Upper lobe of left lung (tissue), 6 donors: ENCODE results near the gene MELTF. TPM values are rescaled to one million over a fixed set of nuclear protein-coding genes. Genes with fewer than 3 reads are reported as not detected.
A peak's percentile ranks its signal among the peaks of the same experiment; 100 is the strongest.

Source experiments
- ATAC-seq, 2 donors: fragments of 200-7000 bp; cut with Tn5 transposase; one replicate each; pipeline ENCODE4 v1.9.1; 2022; ENCODE audit warnings: mild to moderate bottlenecking in 2 of 2, moderate library complexity in 2 of 2; ENCODE audit not compliant: low FRiP score in 2 of 2
- DNase-seq, 2 donors: peaks; one replicate each; pipeline ENCODE4 v3.0.0-alpha.2; 2019 to 2020
- H3K27ac ChIP-seq, 4 donors: fragments of 200-600 bp; sonication (generic); one replicate each; pipeline ENCODE4 v1.5.1; 2016 to 2019
- H3K27me3 ChIP-seq, 4 donors: fragments of 200-600 bp; sonication (generic); one replicate each; pipeline ENCODE4 v1.5.1; 2017 to 2019
- H3K36me3 ChIP-seq, 4 donors: fragments of 200-600 bp; sonication (generic); one replicate each; pipeline ENCODE4 v1.5.1; 2016 to 2019
- H3K4me1 ChIP-seq, 4 donors: fragments of 200-600 bp; sonication (generic); one replicate each; pipeline ENCODE4 v1.5.1; 2018 to 2019
- H3K4me3 ChIP-seq, 4 donors: fragments of 200-600 bp; sonication (generic); one replicate each; pipeline ENCODE4 v1.5.1; 2017 to 2019; ENCODE audit warnings: mild to moderate bottlenecking in 2 of 4, moderate library complexity in 1 of 4
- H3K9me3 ChIP-seq, 4 donors: fragments of 200-600 bp; sonication (generic); one replicate each; pipeline ENCODE4 v1.5.1; 2018 to 2019
- EP300 ChIP-seq, 4 donors: sonication (generic); formaldehyde crosslinking; IDR thresholded peaks; one replicate each; pipeline ENCODE4 v1.5.1; 2017; ENCODE audit warnings: antibody characterized with exemption in 4 of 4, control low read depth in 2 of 4
- POLR2A ChIP-seq, 4 donors: fragments of 450-650 bp; IDR thresholded peaks; one replicate each; pipeline ENCODE4 v1.5.1; 2016 to 2017; ENCODE audit warnings: antibody characterized with exemption in 4 of 4, mild to moderate bottlenecking in 2 of 4
- POLR2AphosphoS5 ChIP-seq, 2 donors: sonication (generic); formaldehyde crosslinking; IDR thresholded peaks; one replicate each; pipeline ENCODE4 v1.5.1; 2017; ENCODE audit warnings: antibody characterized with exemption in 2 of 2
- WGBS, 2 donors: methylation state at CpG; one replicate each; pipeline ENCODE4 v1.1.5; 2017 to 2018; 5-methylcytosine and 5-hydroxymethylcytosine counted together
- total RNA-seq, 6 donors: library from RNA; depleted of rRNA in 4 of 6; stranded (reverse); fragments of >200 nt in 4 of 6; gene quantifications; one replicate each; pipeline versions ENCODE4 v1.1.0 to v1.2.1, GENCODE V29; 2016 to 2021
- TF ChIP-seq, protein P1 (sequence below), 6 experiments: fragments of 450-650 bp in 4 of 6; fragments of 200-600 bp in 2 of 6; sonication (generic) in 2 of 6; IDR thresholded peaks; one replicate each; pipeline ENCODE4 v1.5.1; 2016 to 2019; ENCODE audit warnings: antibody characterized with exemption in 6 of 6
- donor health status: DM: no; HTN: no; CAD: no; lungs with moderate emphysema.
- donor health status: DM: no; HTN: yes; CAD: no; lungs with severe emphysema.

The MELTF gene
- total RNA-seq, 6 donors from 2014 or later = 3.0 to 28.3 (median 4.2) TPM

DNA sequence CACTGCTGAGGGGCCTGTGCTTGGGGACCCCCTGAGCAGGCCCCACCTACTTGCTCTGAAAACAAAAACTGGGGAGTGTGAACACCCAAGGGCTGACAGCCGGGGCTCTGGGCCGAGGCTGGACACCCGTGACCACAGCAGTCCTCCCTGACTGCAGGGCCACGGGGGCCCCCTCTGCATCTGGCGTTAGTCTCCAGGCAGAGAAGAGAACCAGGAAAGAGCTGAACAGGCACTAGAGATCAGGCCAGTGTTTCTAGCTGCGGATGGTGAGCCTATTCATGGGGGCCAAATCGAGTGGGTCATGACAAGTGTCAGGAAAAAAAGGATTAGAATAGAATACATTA, 17.1 kb downstream of the MELTF start:
- DNase-seq (peak in 1 of 2 donors; percentile 62), ATAC-seq (no peak)
- no peaks in the 10 kb centered on the region for H3K4me1 ChIP-seq
- no peaks in the 10 kb centered on the region for H3K36me3 ChIP-seq
- 88 to 99% methylated on average over 3 to 7 of the region's 7 CpGs for WGBS, 2 donors
- no peaks in the 10 kb centered on the region for H3K27me3 ChIP-seq
- no peak overlapping the region for H3K4me3 ChIP-seq
- no peaks in the 10 kb centered on the region for H3K9me3 ChIP-seq
- no peak for TF ChIP-seq POLR2AphosphoS5 (IDR thresholded peaks at IDR 0.05)
- no peak for TF ChIP-seq EP300 (IDR thresholded peaks at IDR 0.05)
- TF ChIP-seq POLR2A (IDR thresholded peaks at IDR 0.05) = no peak
- TF ChIP-seq, protein P1, sequence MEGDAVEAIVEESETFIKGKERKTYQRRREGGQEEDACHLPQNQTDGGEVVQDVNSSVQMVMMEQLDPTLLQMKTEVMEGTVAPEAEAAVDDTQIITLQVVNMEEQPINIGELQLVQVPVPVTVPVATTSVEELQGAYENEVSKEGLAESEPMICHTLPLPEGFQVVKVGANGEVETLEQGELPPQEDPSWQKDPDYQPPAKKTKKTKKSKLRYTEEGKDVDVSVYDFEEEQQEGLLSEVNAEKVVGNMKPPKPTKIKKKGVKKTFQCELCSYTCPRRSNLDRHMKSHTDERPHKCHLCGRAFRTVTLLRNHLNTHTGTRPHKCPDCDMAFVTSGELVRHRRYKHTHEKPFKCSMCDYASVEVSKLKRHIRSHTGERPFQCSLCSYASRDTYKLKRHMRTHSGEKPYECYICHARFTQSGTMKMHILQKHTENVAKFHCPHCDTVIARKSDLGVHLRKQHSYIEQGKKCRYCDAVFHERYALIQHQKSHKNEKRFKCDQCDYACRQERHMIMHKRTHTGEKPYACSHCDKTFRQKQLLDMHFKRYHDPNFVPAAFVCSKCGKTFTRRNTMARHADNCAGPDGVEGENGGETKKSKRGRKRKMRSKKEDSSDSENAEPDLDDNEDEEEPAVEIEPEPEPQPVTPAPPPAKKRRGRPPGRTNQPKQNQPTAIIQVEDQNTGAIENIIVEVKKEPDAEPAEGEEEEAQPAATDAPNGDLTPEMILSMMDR (IDR thresholded peaks at IDR 0.05) = no peak
- H3K27ac ChIP-seq = no peak overlapping the region

DNA sequence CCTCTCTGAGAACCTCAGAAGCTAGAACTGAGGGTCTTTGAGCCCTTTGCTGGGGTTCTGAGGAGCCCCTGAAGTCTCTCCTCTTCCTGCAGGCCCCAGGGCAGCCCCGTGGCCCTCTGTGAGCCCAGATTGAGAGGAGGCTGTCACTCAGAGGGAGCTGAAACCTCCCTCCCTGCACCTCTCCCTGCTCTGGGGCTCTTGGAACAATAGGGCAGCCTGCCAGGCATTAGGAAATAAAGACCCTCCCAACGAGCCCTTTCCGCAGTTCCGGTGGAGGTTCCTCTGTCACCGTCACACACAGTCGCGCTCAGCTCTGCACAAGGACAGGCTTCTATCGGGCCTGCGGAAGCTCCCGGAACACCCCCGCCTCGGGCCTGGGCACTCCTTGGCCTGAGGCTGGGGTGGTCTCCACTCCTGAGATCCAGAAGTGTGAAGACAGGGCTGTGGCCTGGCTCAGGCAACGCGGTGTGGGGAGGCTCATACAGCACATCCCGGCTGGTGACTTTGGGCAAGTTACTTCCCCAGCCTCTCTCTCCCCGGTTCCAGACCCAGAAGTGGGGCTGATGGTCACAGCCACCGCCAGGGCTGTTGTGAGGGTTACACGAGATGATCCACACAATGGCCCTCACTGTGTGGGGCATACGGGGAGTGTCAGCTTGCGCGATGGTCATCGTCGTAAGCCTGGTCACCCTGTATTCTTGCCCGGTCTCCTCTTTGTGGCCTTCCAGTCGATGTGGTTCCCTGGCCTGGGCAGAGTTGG, 17.7 kb downstream of the MELTF start:
- Histone ChIP-seq H3K36me3 (no peaks in the 10 kb centered on the region), H3K9me3 (no peaks in the 10 kb centered on the region), H3K27me3 (no peaks in the 10 kb centered on the region), H3K4me1 (no peaks in the 10 kb centered on the region), H3K27ac (no peak overlapping the region), H3K4me3 (no peak overlapping the region)
- WGBS, 2 donors = 87 to 90% methylated on average over 17 to 25 of the region's 25 CpGs
- TF ChIP-seq POLR2AphosphoS5 (IDR thresholded peaks at IDR 0.05) (no peak), POLR2A (IDR thresholded peaks at IDR 0.05) (no peak)
- DNase-seq (no peak), ATAC-seq (no peak)

DNA sequence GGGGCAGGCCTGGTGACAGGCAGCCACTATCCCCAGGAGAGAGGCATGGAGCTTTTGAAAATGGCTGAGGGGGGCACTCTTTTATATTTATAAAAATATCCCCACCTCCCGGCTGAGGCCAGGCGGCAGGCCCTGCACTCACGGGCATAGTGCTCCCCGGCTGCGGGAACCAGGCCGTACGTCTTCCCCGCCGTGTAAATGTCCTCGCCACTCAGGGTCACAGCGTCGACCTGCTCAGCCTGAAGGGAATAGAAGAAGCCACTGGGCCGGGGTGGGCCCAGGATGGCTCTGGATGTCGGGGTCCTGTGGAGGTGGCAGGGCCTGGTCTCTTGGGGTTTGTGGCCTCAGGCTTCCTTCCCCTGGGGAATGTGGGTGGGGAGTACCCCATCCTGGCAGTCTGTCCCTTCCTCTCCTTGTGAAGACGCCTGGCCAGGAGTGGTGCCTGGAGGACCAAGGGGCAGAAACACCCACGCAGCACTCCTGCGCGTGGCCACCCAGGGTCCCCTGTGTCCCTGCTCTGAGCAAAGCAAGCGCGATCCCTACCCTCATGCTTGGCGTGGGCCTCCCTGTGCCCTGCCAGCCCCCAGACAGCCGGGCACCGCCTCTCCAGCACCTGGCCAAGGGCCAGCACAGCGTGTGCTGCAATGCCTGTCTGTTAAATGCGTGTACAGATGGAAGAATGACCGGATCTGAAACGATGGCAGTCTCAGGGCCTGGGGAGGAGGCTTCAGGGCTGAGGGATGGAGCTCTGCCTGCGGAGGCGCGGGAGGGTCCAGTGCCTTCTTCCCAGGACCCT, 18.9 kb downstream of the MELTF start:
- Histone ChIP-seq H3K9me3 (no peaks in the 10 kb centered on the region), H3K4me3 (no peak overlapping the region), H3K27ac (no peak overlapping the region), H3K4me1 (no peaks in the 10 kb centered on the region), H3K27me3 (no peaks in the 10 kb centered on the region), H3K36me3 (no peaks in the 10 kb centered on the region)
- DNase-seq (peak in 1 of 2 donors; percentile 56), ATAC-seq (peak in 1 of 2 donors; percentile 2)
- TF ChIP-seq EP300 (IDR thresholded peaks at IDR 0.05) = no peak
- no peak for TF ChIP-seq POLR2AphosphoS5 (IDR thresholded peaks at IDR 0.05)
- 83 to 86% methylated on average over 19 to 29 of the region's 30 CpGs for WGBS, 2 donors

DNA sequence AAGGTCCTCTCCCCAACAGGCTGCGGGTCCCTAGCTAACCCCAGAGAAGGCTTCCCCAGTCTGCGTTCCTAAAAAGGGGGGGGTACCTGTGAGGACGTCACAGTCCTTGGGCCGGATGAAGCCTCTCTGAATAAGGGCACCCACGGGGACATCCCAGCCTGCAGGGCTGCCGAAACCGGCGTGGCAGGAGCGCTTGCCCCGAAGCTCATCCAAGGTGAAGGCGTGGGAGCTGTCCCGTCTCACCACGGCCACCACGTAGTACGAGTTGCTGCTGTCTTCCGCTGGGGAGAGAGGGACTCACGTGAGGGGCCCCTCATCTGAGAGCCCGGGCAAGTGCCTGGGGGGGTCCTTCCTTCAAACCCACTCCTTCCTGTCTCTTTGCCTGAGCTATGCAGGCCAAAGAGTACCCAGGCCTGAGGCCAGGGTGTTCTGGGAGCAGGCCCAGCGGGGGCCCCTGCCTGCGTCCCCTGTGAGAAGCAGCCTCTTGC, 20.0 kb downstream of the MELTF start:
- no peaks in the 10 kb centered on the region for H3K27me3 ChIP-seq
- no peaks in the 10 kb centered on the region for H3K36me3 ChIP-seq
- ATAC-seq = no peak
- H3K27ac ChIP-seq = no peak overlapping the region
- peak in 1 of 2 donors; percentile 60 for DNase-seq
- H3K9me3 ChIP-seq = no peaks in the 10 kb centered on the region
- H3K4me1 ChIP-seq = no peaks in the 10 kb centered on the region
- WGBS, 2 donors = 84 to 88% methylated on average over 10 to 20 of the region's 20 CpGs
- TF ChIP-seq, protein P1 (IDR thresholded peaks at IDR 0.05) = no peak
- TF ChIP-seq POLR2A (IDR thresholded peaks at IDR 0.05) (no peak), EP300 (IDR thresholded peaks at IDR 0.05) (no peak), POLR2AphosphoS5 (IDR thresholded peaks at IDR 0.05) (no peak)
- H3K4me3 ChIP-seq = no peak overlapping the region

DNA sequence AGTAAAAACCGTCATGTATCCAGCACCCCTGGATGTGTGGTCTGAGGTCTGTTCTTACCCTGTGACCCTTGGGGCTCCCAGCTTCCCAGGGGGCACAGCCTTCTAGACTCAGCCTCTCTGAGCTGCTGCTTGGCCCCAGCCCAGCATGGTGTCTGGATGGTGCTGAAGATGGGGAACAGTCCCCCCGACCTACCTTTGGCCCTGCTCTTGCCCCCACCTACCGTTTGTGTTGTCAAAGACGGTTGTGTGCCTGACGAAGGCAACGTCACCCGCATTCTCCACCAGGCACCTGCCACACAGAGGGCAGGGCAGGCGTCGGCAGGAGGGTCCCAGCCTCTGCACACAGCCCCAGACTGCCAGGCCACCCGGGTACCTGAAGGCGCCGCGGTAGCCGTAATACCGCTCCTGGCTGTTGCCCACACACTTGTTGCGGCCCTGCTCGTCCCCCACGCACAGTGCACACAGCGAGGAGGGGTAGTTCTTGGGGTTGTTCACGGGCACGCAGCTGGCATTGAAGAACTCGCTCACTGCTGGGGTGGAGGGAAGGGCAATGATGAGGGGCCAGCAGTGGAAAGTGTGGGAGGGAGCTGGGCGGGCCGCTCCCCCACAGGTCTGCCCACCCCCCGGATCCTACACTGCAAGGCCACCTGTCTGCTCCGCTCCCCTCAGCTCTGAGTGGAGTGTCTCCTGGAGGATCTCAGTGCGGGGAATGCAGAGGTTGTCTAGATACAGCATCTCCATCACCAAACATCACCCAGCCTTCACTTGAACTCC, 21.0 kb downstream of the MELTF start:
- Histone ChIP-seq H3K27ac (no peak overlapping the region), H3K27me3 (no peaks in the 10 kb centered on the region), H3K36me3 (no peaks in the 10 kb centered on the region), H3K4me3 (no peak overlapping the region), H3K4me1 (peaks cover 3 to 9% (median 5%) of the 10 kb centered on the region in 4 donors), H3K9me3 (no peaks in the 10 kb centered on the region)
- 84 to 97% methylated on average over 21 to 27 of the region's 27 CpGs for WGBS, 2 donors
- DNase-seq = peak in 1 of 2 donors; percentile 75
- ATAC-seq = no peak
- TF ChIP-seq EP300 (IDR thresholded peaks at IDR 0.05) (no peak), POLR2AphosphoS5 (IDR thresholded peaks at IDR 0.05) (no peak), POLR2A (IDR thresholded peaks at IDR 0.05) (no peak)
- TF ChIP-seq, protein P1 (IDR thresholded peaks at IDR 0.05) = no peak
